Common myeloid progenitor, CD34-positive (primary cell): ENCODE results near the gene SMIM5.

Experiments used
- CTCF ChIA-PET: fragments of 350-600 bp; sonication (Branson Sonifier 250); formaldehyde crosslinking; loops from one replicate; lab custom pipeline; 2021; ENCODE audit warnings: antibody characterized with exemption; lab: Charles Lee
- POLR2A ChIA-PET: fragments of 350-600 bp; sonication (Branson Sonifier 250); formaldehyde crosslinking; loops from one replicate; lab custom pipeline; 2021; ENCODE audit warnings: antibody characterized with exemption; lab: Charles Lee
- DNase-seq, 3 donors: peaks; one replicate each; pipeline versions ENCODE4 v3.0.0 to v3.0.0-alpha.2; 2013
- H3K27ac ChIP-seq, 2 experiments: 1 replicate in 1 of 2; 2 replicates in 1 of 2; pipeline ENCODE4 v1.7.0; 2013; ENCODE audit warnings: inconsistent platforms in 2 of 2, low read length in 2 of 2, mild to moderate bottlenecking in 2 of 2, low read depth in 1 of 2, moderate library complexity in 1 of 2; ENCODE audit not compliant: severe bottlenecking in 2 of 2, insufficient read depth in 1 of 2, poor library complexity in 1 of 2
- H3K27me3 ChIP-seq, 5 experiments: replicated peaks in 2 of 5; 1 replicate in 3 of 5; 2 replicates in 2 of 5; pipeline versions ENCODE4 v1.6.1 to v1.7.0; 2013; ENCODE audit warnings: low read length in 4 of 5, mild to moderate bottlenecking in 2 of 5, moderate library complexity in 2 of 5, inconsistent platforms in 1 of 5; ENCODE audit not compliant: insufficient read depth in 5 of 5, control insufficient read depth in 4 of 5
- H3K36me3 ChIP-seq, 4 experiments: 1 replicate in 2 of 4; 2 replicates in 2 of 4; pipeline versions ENCODE4 v1.6.1 to v1.7.0; 2013; ENCODE audit warnings: low read length in 3 of 4, control low read depth in 1 of 4, mild to moderate bottlenecking in 1 of 4; ENCODE audit not compliant: control insufficient read depth in 4 of 4, insufficient read depth in 4 of 4
- H3K4me1 ChIP-seq, 4 experiments: 1 replicate in 3 of 4; 2 replicates in 1 of 4; pipeline versions ENCODE4 v1.6.1 to v1.7.1; 2013; ENCODE audit warnings: low read length in 3 of 4, mild to moderate bottlenecking in 3 of 4, control low read depth in 1 of 4, inconsistent platforms in 1 of 4, moderate library complexity in 1 of 4; ENCODE audit not compliant: control insufficient read depth in 4 of 4, insufficient read depth in 4 of 4; ENCODE audit errors: control extremely low read depth in 1 of 4
- H3K4me3 ChIP-seq, 7 experiments: 1 replicate in 4 of 7; 2 replicates in 3 of 7; pipeline versions ENCODE4 v1.5.1 to v1.7.0; 2013; ENCODE audit warnings: mild to moderate bottlenecking in 7 of 7, low read length in 6 of 7, moderate library complexity in 6 of 7, inconsistent platforms in 2 of 7, low read depth in 2 of 7, control low read depth in 1 of 7; ENCODE audit not compliant: insufficient read depth in 4 of 7, control insufficient read depth in 1 of 7; ENCODE audit errors: extremely low read depth in 1 of 7
- H3K9me3 ChIP-seq, 5 experiments: 1 replicate in 4 of 5; 2 replicates in 1 of 5; pipeline versions ENCODE4 v1.6.1 to v1.7.1; 2013; ENCODE audit warnings: low read length in 4 of 5, mild to moderate bottlenecking in 2 of 5, inconsistent platforms in 1 of 5, low read depth in 1 of 5, moderate library complexity in 1 of 5; ENCODE audit not compliant: control insufficient read depth in 4 of 5, insufficient read depth in 2 of 5; ENCODE audit errors: control extremely low read depth in 1 of 5
- WGBS: methylation state at CpG from one replicate; pipeline ENCODE4 v1.1.5; 2013; ENCODE audit not compliant: insufficient coverage; 5-methylcytosine and 5-hydroxymethylcytosine counted together

Gene SMIM5

DNA sequence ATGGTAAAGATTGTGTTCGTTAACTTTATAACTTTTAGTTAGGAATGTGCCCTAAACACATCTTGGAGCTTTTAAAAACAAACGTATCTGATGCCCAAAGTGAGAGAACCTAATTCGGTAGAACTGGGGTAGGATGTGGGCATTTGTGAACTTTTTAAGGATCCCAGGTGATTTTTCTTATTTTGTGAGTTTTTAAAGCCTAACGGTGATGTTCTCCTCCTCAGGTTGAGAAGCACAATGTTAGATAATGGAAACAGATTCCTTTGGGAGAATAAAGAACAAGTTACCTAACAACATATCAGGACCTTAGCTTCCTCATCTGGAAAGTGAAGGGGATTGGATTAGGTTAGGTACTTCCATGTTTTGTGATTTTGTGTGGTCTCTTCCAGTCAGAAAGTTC lies 34.6 kb downstream of the SMIM5 start:
- peak overlapping the region; percentile 89 to 100 (median 100) for H3K4me3 ChIP-seq
- peaks cover 22 to 46% (median 35%) of the 10 kb centered on the region in 4 experiments for H3K36me3 ChIP-seq
- ChIA-PET CTCF (interaction anchor here (1.0 to 2.3 kb wide), 8 partner anchors 11 to 86 kb away, joined by 3 to 17 read pairs (median 4); partner anchors contain the start of gene SMIM5), POLR2A (interaction anchor here (1.5 kb wide), 1 partner anchor 22 kb away, joined by 5 read pairs; a partner anchor contains a TSS)
- peak overlapping the region; percentile 96 to 98 for H3K27ac ChIP-seq
- WGBS, result 0% methylated on average over 1 of the region's 4 CpGs
- H3K27me3 ChIP-seq, result no peaks in the 10 kb centered on the region
- H3K9me3 ChIP-seq, result no peaks in the 10 kb centered on the region
- H3K4me1 ChIP-seq, result peaks cover 16 to 26% (median 21%) of the 10 kb centered on the region in 4 experiments
- DNase-seq, result no peak

GRCh38 chr17:75668489-75668888 lies 35.3 kb downstream of the SMIM5 start:
- 83% methylated on average over 1 of the region's 4 CpGs for WGBS
- CTCF ChIA-PET, result interaction anchor here (1.2 to 1.5 kb wide), 5 partner anchors 10 to 86 kb away, joined by 3 to 8 read pairs (median 3); partner anchors contain the start of gene SMIM5

GRCh38 chr17:75670868-75671267 lies 37.6 kb downstream of the SMIM5 start:
- Histone ChIP-seq H3K27me3 (no peaks in the 10 kb centered on the region), H3K27ac (no peak overlapping the region), H3K9me3 (no peaks in the 10 kb centered on the region), H3K36me3 (peaks cover 24 to 53% (median 43%) of the 10 kb centered on the region in 4 experiments), H3K4me1 (peaks cover 15 to 23% (median 18%) of the 10 kb centered on the region in 4 experiments), H3K4me3 (no peak overlapping the region)
- ChIA-PET POLR2A (no interaction called here), CTCF (interaction anchor here (0.6 to 16.4 kb wide), 16 partner anchors 9 to 152 kb away, joined by 3 to 257 read pairs (median 4); no protein-coding TSS in a partner anchor)
- WGBS, result 100% methylated on average over 3 of the region's 5 CpGs
- no peak for DNase-seq

More at GRCh38 chr17:75668489-75668888, 35.3 kb downstream of the SMIM5 start:
- Histone ChIP-seq H3K9me3 (no peaks in the 10 kb centered on the region), H3K4me1 (peaks cover 16 to 26% (median 21%) of the 10 kb centered on the region in 4 experiments), H3K36me3 (peaks cover 23 to 52% (median 40%) of the 10 kb centered on the region in 4 experiments), H3K4me3 (peak overlapping the region in 3 of 7 experiments; percentile 89 to 100 (median 100)), H3K27me3 (no peaks in the 10 kb centered on the region), H3K27ac (peak overlapping the region in 1 of 2 experiments; percentile 98)
- DNase-seq, result no peak
- POLR2A ChIA-PET, result no interaction called here

DNA sequence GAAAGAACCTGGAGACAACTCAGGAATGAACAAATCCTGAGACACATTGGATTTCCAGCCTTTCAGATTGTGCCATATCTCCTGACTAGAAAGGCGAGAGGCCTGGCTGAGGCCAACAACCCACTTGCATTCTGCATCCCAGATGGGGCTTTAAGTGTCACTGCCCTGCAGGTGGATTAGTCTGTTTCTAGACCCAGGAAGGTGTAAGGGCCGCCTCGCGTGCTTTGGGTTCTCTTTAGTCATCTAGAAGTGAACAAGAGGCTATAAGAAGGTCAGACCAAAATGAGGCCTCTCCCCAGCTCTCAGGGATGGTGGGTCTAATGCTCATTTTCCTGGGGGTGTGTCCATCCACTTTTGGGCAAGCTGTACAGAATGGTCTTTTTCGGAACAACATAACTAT lies 38.8 kb downstream of the SMIM5 start:
- H3K36me3 ChIP-seq, result peaks cover 26 to 56% (median 44%) of the 10 kb centered on the region in 4 experiments
- no peaks in the 10 kb centered on the region for H3K27me3 ChIP-seq
- H3K27ac ChIP-seq, result no peak overlapping the region
- H3K4me1 ChIP-seq, result peaks cover 6 to 15% (median 10%) of the 10 kb centered on the region in 4 experiments
- no peak for DNase-seq
- no peak overlapping the region for H3K4me3 ChIP-seq
- H3K9me3 ChIP-seq, result no peaks in the 10 kb centered on the region
- 100% methylated on average over 4 of the region's 5 CpGs for WGBS
- ChIA-PET POLR2A (no interaction called here), CTCF (interaction anchor here (0.6 to 16.4 kb wide), 13 partner anchors 9 to 166 kb away, joined by 3 to 257 read pairs (median 5); partner anchors contain the start of gene SMIM5)

GRCh38 chr17:75673487-75673886 lies 40.3 kb downstream of the SMIM5 start:
- CTCF ChIA-PET, result interaction anchor here (1.2 to 16.4 kb wide), 14 partner anchors 10 to 80 kb away, joined by 3 to 257 read pairs (median 4); partner anchors contain the start of gene SMIM5
- Histone ChIP-seq H3K27me3 (no peaks in the 10 kb centered on the region), H3K4me3 (no peak overlapping the region), H3K4me1 (peaks cover 0 to 4% (median under 1%) of the 10 kb centered on the region in 4 experiments), H3K27ac (no peak overlapping the region), H3K36me3 (peaks cover 28 to 59% (median 51%) of the 10 kb centered on the region in 4 experiments), H3K9me3 (no peaks in the 10 kb centered on the region)
- 100% methylated on average over 1 of the region's 4 CpGs for WGBS
- no peak for DNase-seq
- POLR2A ChIA-PET, result interaction anchor here (0.6 to 1.0 kb wide), 2 partner anchors 75 to 107 kb away, joined by 3 to 4 read pairs; no protein-coding TSS in a partner anchor

- ChIA-PET POLR2A (no interaction called here), CTCF (interaction anchor here (0.6 to 16.4 kb wide), 4 partner anchors 11 to 69 kb away, joined by 4 to 257 read pairs (median 15); partner anchors contain the start of gene SMIM5)
- Histone ChIP-seq H3K36me3 (peaks cover 13 to 61% (median 47%) of the 10 kb centered on the region in 4 experiments), H3K4me3 (no peak overlapping the region), H3K27me3 (no peaks in the 10 kb centered on the region), H3K9me3 (no peaks in the 10 kb centered on the region), H3K27ac (no peak overlapping the region), H3K4me1 (peaks cover 0 to 2% (median 0%) of the 10 kb centered on the region in 4 experiments)
- no peak for DNase-seq
- 50% methylated on average over 1 of the region's 3 CpGs for WGBS
Observed at GRCh38 chr17:75676461-75676860, 43.2 kb downstream of the SMIM5 start.
